GM19455 (cell line): ENCODE data around the gene RNF220.
"Not testable (repeated sequence)": the region's sequence is repeated elsewhere in the genome, so short reads cannot be mapped to it uniquely, and the experiment has no call there.

Source experiments
- ATAC-seq: cut with Tn5 transposase; IDR thresholded peaks from one replicate; pipeline ENCODE4 v1.9.1; 2021; ENCODE audit not compliant: unreplicated experiment

RNF220 gene

DNA sequence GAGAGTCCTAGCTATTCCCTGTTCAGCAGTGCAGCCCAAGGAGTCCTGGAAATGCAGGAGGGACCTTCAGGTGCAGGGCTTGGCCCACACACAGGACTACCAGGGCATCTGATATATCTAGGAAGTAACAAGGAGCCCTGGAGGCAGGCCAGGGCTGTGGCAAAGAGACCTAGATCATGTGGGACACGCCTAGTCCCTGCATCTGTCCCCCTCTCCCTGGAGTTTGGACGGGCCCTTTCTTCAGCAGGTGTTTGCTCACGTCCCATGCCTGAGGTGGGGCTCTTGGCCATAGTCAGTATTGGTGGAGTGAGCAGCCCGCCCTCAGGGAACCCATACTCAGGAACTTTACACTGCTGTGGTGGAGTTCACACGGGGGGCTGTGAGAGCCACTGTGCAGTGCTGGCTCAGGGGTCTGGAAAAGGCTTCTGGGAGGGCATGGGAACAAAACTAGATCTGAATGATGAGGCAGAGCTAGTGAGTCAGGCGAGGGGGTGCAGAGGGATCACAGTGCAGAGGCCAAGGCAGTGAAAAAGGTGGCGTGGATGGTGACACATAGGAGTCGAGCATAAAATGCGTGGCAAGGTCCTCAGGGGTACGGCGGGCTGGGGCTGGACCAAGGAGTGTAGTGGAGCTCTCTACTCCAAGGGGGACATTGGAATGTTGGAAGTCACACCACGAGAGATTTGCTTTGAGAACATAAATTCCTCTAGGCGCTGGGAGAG is 243.6 kb downstream of the RNF220 start:
- no peak for ATAC-seq

- ATAC-seq, result no peak
Measured at GRCh38 chr1:44649788-44650158, 244.7 kb downstream of the RNF220 start.

DNA sequence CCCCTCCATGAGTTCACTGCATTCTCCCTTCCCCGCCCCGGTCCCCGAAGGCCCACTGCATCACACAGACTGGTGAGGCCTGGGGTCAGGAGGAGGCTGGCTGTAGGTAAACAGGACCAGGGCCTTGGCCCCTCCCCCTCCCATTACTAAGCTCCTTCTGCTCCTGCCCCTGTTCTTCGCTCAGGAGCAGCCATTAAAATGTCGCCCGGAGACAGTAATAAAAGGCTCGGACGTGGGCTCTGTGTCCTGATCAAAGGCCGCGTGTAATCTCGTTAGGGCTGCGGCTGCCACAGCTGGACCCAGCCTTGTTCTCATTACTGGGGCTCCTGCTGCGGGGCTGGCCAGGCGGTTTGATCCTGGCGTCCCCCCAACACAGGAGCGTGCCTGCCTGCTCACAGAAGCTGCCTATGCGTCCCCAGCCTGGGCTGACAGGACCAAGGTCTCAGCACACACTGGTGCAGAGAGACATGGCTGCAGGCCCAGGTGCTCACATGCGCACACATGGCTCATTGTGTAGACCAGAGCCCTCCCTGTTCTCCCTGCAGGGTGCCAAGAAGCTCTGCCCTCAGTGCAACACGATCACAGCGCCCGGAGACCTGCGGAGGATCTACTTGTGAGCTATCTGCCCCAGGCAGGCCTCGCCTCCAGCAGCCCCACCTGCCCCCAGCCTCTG is 245.2 kb downstream of the RNF220 start:
- ATAC-seq, result no peak

- no peak for ATAC-seq
Measured at GRCh38 chr1:44651069-44651468, 246.0 kb downstream of the RNF220 start.

DNA sequence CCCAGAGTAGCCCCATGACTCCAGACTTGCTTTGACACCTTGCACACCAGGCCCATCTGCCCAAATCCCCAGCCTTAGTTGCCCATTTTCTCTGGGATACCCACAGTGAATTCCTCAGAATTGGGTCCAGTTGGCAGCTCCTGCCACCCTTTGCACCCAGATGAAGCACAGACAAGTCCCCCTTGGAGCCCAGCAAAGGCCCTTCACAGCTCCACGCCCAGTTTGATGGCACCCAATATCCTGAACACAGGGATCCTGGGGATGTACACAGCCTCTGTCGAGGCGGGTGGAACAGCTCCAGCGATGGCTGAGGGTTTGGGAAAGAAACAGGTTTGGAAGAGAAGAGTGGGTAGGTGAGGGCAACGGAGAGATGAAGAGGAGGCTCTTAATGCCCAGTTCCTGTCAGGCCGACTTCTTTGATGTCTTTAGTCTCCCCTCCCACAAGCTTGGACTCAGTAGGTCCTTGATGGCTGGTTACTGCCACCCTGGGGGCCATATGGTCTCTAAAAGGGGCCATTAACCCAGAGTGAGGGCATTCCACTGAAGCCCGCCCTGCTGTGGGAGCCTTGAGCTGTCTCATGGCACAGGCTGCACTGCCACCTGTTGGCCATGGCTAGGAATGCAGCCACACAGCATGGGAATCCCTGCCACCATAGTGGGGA is 247.5 kb downstream of the RNF220 start:
- ATAC-seq, result no peak

DNA sequence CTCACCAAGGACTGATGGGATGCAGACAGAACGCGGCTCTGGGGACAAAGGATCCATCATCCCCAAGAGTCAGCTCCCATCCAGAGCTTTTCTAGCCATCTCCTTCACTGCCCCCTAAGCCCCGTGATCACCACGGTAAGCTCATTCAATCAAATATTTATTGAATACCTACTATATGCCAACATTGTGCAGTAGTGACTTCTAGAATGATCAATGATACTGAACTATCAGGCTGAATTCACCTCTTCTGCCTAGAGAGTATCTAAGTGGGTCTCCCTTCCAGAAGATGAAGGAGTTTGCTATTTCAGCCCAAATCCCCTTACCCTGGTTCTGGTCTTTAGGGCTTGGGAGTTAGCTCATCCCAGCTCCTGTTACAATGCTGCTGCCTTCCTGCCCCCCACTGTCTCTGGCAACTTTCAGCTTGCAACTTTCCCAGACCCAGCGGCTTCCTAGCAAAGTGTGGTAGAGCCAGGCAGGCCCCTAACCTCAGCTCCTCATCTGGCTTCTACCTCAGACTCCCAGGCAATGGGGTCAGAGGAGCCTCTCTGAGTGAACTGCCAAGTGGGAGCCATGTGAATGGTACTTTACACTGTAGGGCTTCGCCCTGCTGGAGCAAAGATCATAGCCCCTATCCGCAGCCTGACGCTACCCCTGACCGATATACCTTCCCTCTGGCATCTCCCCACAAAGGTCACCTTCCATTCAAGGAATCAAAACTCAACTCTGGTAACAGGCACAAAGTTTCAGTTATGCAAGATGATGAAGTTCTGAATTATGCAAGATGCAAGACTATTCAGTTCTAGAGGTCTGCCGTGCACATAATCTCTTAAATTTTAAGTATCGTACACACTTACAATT is 248.3 kb downstream of the RNF220 start:
- ATAC-seq, result no peak

GRCh38 chr1:44654621-44655187 is 249.6 kb downstream of the RNF220 start:
- no peak for ATAC-seq

- no peak for ATAC-seq
Measured at GRCh38 chr1:44655609-44656008, 250.6 kb downstream of the RNF220 start.

DNA sequence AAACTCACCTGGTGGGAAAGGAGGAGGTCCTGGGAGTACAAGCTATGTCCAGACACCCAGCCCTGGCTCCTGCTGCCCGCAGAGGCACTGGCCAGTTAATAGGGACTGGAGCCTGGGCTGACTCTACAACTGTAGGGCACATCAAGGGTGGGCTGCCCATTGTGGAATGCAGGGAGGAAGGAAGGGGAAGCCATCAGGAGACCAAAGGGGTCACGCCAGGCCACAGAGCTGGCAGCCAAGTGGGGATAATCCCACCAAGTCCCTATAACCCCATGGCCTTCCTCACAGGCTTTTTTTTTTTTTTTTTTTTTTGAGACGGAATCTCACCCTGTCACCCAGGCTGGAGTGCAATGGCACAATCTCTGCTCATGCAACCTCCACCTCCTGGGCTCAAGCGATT is 254.5 kb downstream of the RNF220 start:
- no peak for ATAC-seq

DNA sequence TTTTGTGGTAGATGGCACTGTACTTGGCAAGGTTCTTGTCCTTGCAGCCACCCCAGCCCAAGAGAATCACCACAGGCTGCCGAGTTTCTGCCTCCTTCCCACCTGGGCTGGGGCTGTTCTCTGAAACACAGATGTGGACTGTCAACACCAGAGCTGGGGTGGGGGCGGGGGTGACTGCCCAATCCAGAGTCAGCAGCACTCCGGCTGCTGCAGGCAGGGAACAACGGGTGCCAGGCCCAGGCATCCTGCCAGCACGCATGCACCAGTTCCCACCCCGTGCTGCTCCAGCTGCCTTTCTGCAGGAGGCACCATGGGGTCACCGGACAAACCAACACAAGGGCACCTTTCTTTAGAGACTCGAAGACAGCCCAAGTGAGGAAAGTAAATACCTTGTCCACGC is 255.1 kb downstream of the RNF220 start:
- no peak for ATAC-seq

DNA sequence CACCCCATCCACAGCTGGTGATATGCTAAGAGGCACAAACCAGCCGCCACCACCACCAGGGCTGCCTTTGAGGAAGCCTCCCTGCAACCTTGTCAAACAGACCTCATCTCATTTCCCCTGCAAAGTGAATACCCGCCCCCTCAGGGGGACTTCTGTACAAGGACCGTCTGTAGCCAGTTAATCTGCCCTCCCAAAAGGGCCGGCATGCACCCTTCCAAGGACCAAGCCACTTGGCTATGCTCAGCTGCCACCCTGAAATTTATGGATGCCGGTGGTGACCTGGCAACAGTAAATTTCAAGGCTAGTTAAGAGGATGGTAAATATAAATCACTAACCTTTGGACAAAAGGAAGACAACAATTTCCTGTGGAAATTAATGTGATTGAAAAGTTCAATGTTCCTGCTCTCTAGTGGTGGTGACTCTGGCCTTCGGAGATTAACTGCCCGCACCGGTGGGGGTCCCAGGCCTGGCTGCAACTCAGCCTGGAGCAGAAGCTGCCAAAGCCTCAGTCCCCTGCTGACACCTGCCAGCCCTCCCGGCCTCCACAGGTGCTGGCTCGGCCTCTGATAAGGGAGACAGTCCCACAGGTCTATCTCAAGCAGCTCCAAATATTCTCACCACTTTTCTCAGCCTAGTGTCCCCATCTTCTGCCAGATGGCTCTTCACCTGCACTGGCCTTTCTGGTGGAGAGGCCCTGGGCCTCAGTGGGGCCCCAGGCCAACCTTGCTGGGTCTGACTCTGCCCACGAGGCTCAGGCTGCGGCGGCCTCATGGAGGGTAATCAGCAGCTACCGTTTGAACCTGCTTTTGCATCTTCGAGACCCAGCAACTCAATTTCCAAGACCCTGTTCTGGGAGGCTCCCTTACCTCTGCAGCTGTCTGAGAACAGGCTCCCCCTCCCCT is 257.0 kb downstream of the RNF220 start:
- ATAC-seq, result no peak

DNA sequence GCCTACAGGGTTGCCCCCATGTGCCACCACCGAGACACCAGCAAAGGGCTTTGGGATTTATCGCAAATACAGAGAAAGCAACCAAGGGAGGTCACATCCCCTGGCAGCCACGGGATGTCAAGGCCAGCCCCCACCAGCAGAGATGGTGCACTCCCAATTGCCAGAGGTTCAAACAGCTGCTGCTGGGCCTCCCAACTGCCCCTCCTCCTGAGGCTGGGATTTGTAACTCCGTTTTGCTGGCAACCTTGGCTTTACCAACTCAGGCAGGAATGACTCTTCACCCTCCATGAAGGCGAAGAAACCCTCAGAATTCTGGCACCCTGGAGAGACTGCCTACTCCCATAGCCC is 257.6 kb downstream of the RNF220 start:
- ATAC-seq, result no peak

DNA sequence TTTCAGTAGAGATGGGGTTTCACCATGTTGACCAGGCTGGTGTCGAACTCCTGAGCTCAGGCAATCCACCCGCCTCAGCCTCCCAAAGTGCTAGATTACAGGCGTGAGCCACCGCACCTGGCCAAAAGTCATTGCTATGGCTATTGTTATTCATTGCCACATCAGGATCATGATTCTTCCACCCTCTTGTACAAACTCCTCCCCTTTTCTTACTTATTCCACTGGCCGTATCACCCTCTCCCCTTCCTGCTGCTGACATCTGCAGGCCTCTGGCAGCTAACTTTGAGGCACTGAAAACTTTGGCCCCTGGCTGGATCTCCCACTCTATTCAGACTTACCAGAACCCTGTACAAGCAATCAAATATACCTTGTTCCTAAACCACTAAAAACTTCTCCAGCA is 258.4 kb downstream of the RNF220 start:
- ATAC-seq, result no peak

DNA sequence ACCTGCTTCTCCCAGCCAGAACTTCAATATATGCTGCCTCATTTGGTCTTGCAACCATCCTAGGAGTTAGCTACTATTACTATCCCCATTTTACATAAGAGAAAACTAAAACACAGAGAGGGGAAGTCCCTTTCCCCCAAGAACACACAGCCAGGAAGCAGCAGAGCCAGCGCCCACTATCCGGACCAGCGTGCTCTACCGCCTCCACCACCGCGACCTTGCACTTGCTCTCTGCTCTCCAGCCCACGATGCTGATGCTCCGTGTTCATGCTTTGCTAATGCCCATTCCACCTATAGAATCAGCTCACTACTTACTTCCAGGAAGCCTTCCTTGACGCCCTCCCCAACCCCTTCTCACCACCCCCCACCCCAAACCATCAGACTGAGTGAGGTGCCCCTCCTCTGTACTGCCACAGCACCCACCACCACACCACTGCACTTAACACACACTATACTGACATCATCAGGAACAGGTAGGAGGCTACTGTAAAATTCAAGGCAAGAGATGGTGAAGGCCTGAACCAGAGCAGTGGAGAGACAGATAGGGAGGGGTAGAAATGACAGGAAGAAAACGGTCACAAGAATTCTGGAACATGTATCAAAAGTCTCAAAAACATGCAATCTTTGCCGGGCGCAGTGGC is 259.8 kb downstream of the RNF220 start:
- no peak for ATAC-seq

DNA sequence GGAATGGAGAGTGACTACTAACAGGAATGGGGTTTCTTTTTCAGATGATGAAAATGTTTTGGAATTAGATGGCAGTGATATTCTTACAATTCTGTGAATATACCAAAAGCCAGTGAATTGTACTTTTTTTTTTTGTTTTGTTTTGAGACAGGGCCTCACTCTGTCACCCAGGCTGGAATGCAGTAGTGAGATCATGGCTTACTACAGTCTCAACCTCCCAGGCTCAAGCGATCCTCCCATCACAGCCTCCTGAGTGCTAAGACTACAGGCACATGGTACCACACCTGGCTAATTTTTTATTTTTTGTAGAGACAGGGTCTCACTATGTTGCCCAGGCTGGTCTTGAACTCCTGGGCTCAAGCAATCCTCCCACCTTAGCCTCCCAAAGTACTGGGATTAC is 261.7 kb downstream of the RNF220 start:
- not testable (repeated sequence) for ATAC-seq

DNA sequence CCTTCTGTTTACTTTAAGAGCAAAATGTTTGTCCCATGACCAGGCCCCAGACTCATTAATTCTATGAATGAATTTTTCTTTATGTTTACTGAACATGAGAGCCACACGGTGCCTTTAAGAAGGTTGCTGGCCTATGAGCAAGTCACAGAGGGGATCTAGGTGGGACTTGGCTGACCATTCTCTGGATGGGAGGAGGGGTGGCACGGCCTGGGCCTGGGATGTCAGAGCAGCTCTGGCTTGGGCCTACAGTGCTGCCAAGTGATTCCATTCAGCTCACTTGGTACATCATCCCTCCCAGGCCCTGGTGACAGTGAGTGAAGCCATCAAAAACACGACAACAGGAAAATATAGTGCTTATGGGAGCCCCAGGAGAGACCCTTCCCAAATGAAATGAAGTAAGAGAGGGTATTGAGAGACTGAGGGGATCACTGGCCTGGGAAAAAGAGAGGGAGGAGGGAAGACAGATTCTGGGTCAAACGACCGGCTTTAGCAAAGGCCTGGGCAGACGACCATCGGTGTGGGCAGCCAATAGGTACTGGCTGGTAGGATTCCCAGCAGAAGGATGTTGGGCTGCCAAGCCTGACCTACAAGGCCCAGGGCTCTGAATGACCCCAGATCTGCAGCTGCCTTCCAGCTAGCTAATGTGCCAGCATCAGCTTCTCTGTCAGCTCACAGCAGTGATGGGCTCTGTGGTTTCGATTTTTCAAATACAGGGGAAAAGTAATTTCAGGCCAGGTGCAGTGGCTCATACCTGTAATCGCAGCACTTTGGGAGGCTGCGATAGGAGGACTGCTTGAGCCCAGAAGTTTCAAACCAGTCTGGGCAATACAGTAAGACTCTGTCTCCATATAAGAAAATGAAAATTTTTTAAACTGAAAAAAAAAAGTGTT is 265.9 kb downstream of the RNF220 start:
- ATAC-seq, result no peak

- no peak for ATAC-seq
Measured at GRCh38 chr1:44672254-44672955, 267.4 kb downstream of the RNF220 start.
